A549 (cell line): ENCODE data around the gene NR1H4. TPM values are rescaled to one million over a fixed set of nuclear protein-coding genes. Genes with fewer than 3 reads are reported as not detected.

Experiments used
- polyA plus RNA-seq, 4 experiments: library from polyadenylated mRNA; depleted of rRNA in 3 of 4; stranded (reverse); fragments of >200 nt; fragmentation: RNase III in 1 of 4; extraction: RNeasy Plus Mini Kit Qiagen cat#74134 plus additional on column Dnase treatment in 1 of 4; gene quantifications; 2 replicates in 3 of 4; 3 replicates in 1 of 4; pipeline ENCODE4 v1.2.3, GENCODE V29; 2011 to 2017
- small RNA-seq, 6 experiments: library from RNA; depleted of rRNA; stranded (forward); fragments of <200 nt; gene quantifications; one replicate each; pipeline ENCODE3, GENCODE V24; 2012

NR1H4 gene
- polyA plus RNA-seq, 2 of the 4 experiments (the other 2 are of a cell fraction) = 0.40 to 1.4 TPM

Small RNA genes within 50 kb of the gene (small RNA-seq; reads per million reads assigned to genes)
- gene AC010200.2 = 0 reads per million in 6 experiments

Other genes starting within 250 kb of the NR1H4 start
- 3.4 and 6.3 TPM in 2 replicates for gene DEPDC4, start 206.8 kb upstream of the NR1H4 start, polyA plus RNA-seq (2011; rRNA removed)
- 2.1 to 2.8 TPM (median 2.3 TPM) in 3 replicates for gene DEPDC4, start 206.8 kb upstream of the NR1H4 start, polyA plus RNA-seq (2017; fragmentation: RNase III; extraction: RNeasy Plus Mini Kit Qiagen cat#74134 plus additional on column Dnase treatment)
- gene SCYL2, start 206.7 kb upstream of the NR1H4 start, polyA plus RNA-seq (2011; rRNA removed) = 45.5 and 51.7 TPM in 2 replicates
- gene SCYL2, start 206.7 kb upstream of the NR1H4 start, polyA plus RNA-seq (2017; fragmentation: RNase III; extraction: RNeasy Plus Mini Kit Qiagen cat#74134 plus additional on column Dnase treatment) = 20.8 to 21.7 TPM (median 21.4 TPM) in 3 replicates
- 0.04 and 0.05 TPM in 2 replicates for gene SLC17A8, start 116.8 kb upstream of the NR1H4 start, polyA plus RNA-seq (2011; rRNA removed)
- 0.03 TPM in 2 of 3 replicates, not detected in the other for gene SLC17A8, start 116.8 kb upstream of the NR1H4 start, polyA plus RNA-seq (2017; fragmentation: RNase III; extraction: RNeasy Plus Mini Kit Qiagen cat#74134 plus additional on column Dnase treatment)
- gene GAS2L3, start 99.8 kb downstream of the NR1H4 start, polyA plus RNA-seq (2011; rRNA removed) = 11.8 and 17.2 TPM in 2 replicates
- gene GAS2L3, start 99.8 kb downstream of the NR1H4 start, polyA plus RNA-seq (2017; fragmentation: RNase III; extraction: RNeasy Plus Mini Kit Qiagen cat#74134 plus additional on column Dnase treatment) = 6.4 to 7.2 TPM (median 7.1 TPM) in 3 replicates